A172 (cell line): ENCODE measurements around the gene IL1R2. TPM values are rescaled to one million over a fixed set of nuclear protein-coding genes. Genes with fewer than 3 reads are reported as not detected.
"Not testable (repeated sequence)": the region's sequence is repeated elsewhere in the genome, so short reads cannot be mapped to it uniquely, and the experiment has no call there.

Experiments used
- DNase-seq: peaks from one replicate; pipeline ENCODE4 v3.0.0-alpha.2; 2015; ENCODE audit warnings: low spot score
- total RNA-seq: library from RNA; depleted of rRNA; stranded (reverse); fragments of >200 nt; shearing (Covaris generic); gene quantifications from 2 replicates; pipeline ENCODE4 v1.2.3, GENCODE V29; 2014

IL1R2 gene
- total RNA-seq, 1 experiment from 2014 or later, result not detected

GRCh38 chr2:102000012-102000411 is 8.3 kb downstream of the IL1R2 start:
- no peak for DNase-seq

- no peak for DNase-seq
Observed at GRCh38 chr2:102000813-102001766, 9.3 kb downstream of the IL1R2 start.

GRCh38 chr2:102001767-102002142 is 10.0 kb downstream of the IL1R2 start:
- DNase-seq, result no peak

GRCh38 chr2:102002228-102002627 is 10.5 kb downstream of the IL1R2 start:
- DNase-seq, result no peak

- not testable (repeated sequence) for DNase-seq
Observed at GRCh38 chr2:102002909-102003308, 11.1 kb downstream of the IL1R2 start.

GRCh38 chr2:102003696-102004095 is 11.9 kb downstream of the IL1R2 start:
- DNase-seq, result no peak

- DNase-seq, result no peak
Observed at GRCh38 chr2:102004581-102004980, 12.8 kb downstream of the IL1R2 start.

- no peak for DNase-seq
Observed at GRCh38 chr2:102005449-102005848, 13.7 kb downstream of the IL1R2 start.

- DNase-seq, result peak; percentile 41
Observed at GRCh38 chr2:102005989-102006885, 14.5 kb downstream of the IL1R2 start.

- no peak for DNase-seq
Observed at GRCh38 chr2:102006886-102007278, 15.1 kb downstream of the IL1R2 start.

GRCh38 chr2:102008490-102008889 is 16.7 kb downstream of the IL1R2 start:
- no peak for DNase-seq

- no peak for DNase-seq
Observed at GRCh38 chr2:102009557-102009956, 17.8 kb downstream of the IL1R2 start.

GRCh38 chr2:102010902-102011301 is 19.1 kb downstream of the IL1R2 start:
- no peak for DNase-seq

- no peak for DNase-seq
Observed at GRCh38 chr2:102012061-102012614, 20.4 kb downstream of the IL1R2 start.

- no peak for DNase-seq
Observed at GRCh38 chr2:102013206-102014040, 21.7 kb downstream of the IL1R2 start.

- DNase-seq, result no peak
Observed at GRCh38 chr2:102014041-102014345, 22.2 kb downstream of the IL1R2 start.

GRCh38 chr2:102015399-102015798 is 23.6 kb downstream of the IL1R2 start:
- DNase-seq, result no peak

- DNase-seq, result no peak
Observed at GRCh38 chr2:102016399-102016955, 24.7 kb downstream of the IL1R2 start.

GRCh38 chr2:102018823-102019445 is 27.2 kb downstream of the IL1R2 start:
- DNase-seq, result no peak

- DNase-seq, result peak; percentile 77
Observed at GRCh38 chr2:102020596-102021170, 28.9 kb downstream of the IL1R2 start.
